ENCODE results near the gene RUNX2.

RUNX2 gene

DNA sequence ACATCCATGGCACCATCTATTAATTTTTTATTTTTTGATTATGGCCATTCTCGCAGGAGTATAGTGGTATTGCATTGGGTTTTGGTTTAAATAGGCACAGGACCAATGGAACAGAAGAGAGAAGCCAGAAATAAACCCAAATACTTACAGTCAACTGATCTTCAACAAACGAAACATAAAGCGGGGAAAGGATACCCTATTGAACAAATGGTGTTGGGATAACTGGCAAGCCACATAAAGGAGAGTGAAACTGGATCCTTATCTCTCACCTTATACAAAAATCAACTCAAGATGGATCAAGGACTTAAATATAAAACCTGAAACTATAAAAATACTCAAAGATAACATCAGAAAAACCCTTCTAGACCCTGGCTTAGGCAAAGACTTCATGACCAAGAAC, 25.3 kb upstream of the RUNX2 start:
- Histone ChIP-seq H3K9me3 (ENCODE audit: control insufficient read depth, insufficient read depth, low read depth, low read length) (no peaks in the 10 kb centered on the region), H3K36me3 (ENCODE audit: control insufficient read depth in 2 of 2, insufficient read depth in 1 of 2, low read length in 2 of 2) (no peaks in the 10 kb centered on the region), H3K27ac (ENCODE audit: extremely low read depth, low read depth, low read length) (no peak overlapping the region), H3K4me1 (ENCODE audit: control insufficient read depth, insufficient read depth, low read length) (no peaks in the 10 kb centered on the region), H3K4me3 (ENCODE audit: low read depth, low read length) (no peak overlapping the region)
- TF ChIP-seq ZNF624 (tag by site-specific recombination; IDR thresholded peaks at IDR 0.05) (no peak), EGR2 (tag by site-specific recombination; IDR thresholded peaks at IDR 0.05; ENCODE audit: low read depth) (no peak), KLF8 (tag by site-specific recombination; IDR thresholded peaks at IDR 0.05) (no peak), ZNF701 (tag by site-specific recombination; IDR thresholded peaks at IDR 0.05) (no peak), ZNF132 (tag by site-specific recombination; IDR thresholded peaks at IDR 0.05; ENCODE audit: borderline replicate concordance) (no peak), ZBTB49 (tag by site-specific recombination; IDR thresholded peaks at IDR 0.05; ENCODE audit: low read depth) (no peak), OVOL3 (tag by site-specific recombination; IDR thresholded peaks at IDR 0.05) (no peak), ZNF792 (tag by site-specific recombination; IDR thresholded peaks at IDR 0.05) (no peak), ZNF560 (tag by site-specific recombination; IDR thresholded peaks at IDR 0.05; ENCODE audit: borderline replicate concordance) (no peak), ZNF280D (tag by site-specific recombination; IDR thresholded peaks at IDR 0.05) (no peak), ZNF555 (tag by site-specific recombination; conservative IDR thresholded peaks at IDR 0.05) (no peak), ZNF654 (tag by site-specific recombination; IDR thresholded peaks at IDR 0.05; ENCODE audit: low read depth) (no peak), ZNF544 (tag by site-specific recombination; IDR thresholded peaks at IDR 0.05) (no peak), ZNF677 (tag by site-specific recombination; IDR thresholded peaks at IDR 0.05) (no peak)
- TF ChIP-seq, protein P1, sequence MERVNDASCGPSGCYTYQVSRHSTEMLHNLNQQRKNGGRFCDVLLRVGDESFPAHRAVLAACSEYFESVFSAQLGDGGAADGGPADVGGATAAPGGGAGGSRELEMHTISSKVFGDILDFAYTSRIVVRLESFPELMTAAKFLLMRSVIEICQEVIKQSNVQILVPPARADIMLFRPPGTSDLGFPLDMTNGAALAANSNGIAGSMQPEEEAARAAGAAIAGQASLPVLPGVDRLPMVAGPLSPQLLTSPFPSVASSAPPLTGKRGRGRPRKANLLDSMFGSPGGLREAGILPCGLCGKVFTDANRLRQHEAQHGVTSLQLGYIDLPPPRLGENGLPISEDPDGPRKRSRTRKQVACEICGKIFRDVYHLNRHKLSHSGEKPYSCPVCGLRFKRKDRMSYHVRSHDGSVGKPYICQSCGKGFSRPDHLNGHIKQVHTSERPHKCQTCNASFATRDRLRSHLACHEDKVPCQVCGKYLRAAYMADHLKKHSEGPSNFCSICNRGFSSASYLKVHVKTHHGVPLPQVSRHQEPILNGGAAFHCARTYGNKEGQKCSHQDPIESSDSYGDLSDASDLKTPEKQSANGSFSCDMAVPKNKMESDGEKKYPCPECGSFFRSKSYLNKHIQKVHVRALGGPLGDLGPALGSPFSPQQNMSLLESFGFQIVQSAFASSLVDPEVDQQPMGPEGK (tag by site-specific recombination; IDR thresholded peaks at IDR 0.05), result no peak
- TF ChIP-seq, protein P2, sequence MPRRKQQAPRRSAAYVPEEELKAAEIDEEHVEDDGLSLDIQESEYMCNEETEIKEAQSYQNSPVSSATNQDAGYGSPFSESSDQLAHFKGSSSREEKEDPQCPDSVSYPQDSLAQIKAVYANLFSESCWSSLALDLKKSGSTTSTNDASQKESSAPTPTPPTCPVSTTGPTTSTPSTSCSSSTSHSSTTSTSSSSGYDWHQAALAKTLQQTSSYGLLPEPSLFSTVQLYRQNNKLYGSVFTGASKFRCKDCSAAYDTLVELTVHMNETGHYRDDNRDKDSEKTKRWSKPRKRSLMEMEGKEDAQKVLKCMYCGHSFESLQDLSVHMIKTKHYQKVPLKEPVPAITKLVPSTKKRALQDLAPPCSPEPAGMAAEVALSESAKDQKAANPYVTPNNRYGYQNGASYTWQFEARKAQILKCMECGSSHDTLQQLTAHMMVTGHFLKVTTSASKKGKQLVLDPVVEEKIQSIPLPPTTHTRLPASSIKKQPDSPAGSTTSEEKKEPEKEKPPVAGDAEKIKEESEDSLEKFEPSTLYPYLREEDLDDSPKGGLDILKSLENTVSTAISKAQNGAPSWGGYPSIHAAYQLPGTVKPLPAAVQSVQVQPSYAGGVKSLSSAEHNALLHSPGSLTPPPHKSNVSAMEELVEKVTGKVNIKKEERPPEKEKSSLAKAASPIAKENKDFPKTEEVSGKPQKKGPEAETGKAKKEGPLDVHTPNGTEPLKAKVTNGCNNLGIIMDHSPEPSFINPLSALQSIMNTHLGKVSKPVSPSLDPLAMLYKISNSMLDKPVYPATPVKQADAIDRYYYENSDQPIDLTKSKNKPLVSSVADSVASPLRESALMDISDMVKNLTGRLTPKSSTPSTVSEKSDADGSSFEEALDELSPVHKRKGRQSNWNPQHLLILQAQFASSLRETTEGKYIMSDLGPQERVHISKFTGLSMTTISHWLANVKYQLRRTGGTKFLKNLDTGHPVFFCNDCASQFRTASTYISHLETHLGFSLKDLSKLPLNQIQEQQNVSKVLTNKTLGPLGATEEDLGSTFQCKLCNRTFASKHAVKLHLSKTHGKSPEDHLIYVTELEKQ (tag by site-specific recombination; IDR thresholded peaks at IDR 0.05; ENCODE audit: borderline replicate concordance), result no peak
- ChIA-PET POLR2A (no interaction called here), CTCF (interaction anchor here (0.6 kb wide), 1 partner anchor 534 kb away, joined by 3 read pairs; no protein-coding TSS in a partner anchor)
